ENCODE data around the gene LTA.

Gene LTA

DNA sequence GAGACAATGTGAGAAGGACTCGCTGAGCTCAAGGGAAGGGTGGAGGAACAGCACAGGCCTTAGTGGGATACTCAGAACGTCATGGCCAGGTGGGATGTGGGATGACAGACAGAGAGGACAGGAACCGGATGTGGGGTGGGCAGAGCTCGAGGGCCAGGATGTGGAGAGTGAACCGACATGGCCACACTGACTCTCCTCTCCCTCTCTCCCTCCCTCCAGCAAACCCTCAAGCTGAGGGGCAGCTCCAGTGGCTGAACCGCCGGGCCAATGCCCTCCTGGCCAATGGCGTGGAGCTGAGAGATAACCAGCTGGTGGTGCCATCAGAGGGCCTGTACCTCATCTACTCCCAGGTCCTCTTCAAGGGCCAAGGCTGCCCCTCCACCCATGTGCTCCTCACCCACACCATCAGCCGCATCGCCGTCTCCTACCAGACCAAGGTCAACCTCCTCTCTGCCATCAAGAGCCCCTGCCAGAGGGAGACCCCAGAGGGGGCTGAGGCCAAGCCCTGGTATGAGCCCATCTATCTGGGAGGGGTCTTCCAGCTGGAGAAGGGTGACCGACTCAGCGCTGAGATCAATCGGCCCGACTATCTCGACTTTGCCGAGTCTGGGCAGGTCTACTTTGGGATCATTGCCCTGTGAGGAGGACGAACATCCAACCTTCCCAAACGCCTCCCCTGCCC lies 4.9 kb downstream of the LTA start:
- no peak for DNase-seq (ENCODE audit: low read depth)
- no peak overlapping the region for H3K4me3 ChIP-seq (replicated peaks; ENCODE audit: low read depth, low read length)
- TF ChIP-seq, protein P1, sequence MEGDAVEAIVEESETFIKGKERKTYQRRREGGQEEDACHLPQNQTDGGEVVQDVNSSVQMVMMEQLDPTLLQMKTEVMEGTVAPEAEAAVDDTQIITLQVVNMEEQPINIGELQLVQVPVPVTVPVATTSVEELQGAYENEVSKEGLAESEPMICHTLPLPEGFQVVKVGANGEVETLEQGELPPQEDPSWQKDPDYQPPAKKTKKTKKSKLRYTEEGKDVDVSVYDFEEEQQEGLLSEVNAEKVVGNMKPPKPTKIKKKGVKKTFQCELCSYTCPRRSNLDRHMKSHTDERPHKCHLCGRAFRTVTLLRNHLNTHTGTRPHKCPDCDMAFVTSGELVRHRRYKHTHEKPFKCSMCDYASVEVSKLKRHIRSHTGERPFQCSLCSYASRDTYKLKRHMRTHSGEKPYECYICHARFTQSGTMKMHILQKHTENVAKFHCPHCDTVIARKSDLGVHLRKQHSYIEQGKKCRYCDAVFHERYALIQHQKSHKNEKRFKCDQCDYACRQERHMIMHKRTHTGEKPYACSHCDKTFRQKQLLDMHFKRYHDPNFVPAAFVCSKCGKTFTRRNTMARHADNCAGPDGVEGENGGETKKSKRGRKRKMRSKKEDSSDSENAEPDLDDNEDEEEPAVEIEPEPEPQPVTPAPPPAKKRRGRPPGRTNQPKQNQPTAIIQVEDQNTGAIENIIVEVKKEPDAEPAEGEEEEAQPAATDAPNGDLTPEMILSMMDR (IDR thresholded peaks at IDR 0.05; ENCODE audit: low read length, missing control alignments): no peak

DNA sequence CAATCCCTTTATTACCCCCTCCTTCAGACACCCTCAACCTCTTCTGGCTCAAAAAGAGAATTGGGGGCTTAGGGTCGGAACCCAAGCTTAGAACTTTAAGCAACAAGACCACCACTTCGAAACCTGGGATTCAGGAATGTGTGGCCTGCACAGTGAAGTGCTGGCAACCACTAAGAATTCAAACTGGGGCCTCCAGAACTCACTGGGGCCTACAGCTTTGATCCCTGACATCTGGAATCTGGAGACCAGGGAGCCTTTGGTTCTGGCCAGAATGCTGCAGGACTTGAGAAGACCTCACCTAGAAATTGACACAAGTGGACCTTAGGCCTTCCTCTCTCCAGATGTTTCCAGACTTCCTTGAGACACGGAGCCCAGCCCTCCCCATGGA lies 5.5 kb downstream of the LTA start:
- no peak overlapping the region for H3K4me3 ChIP-seq (replicated peaks; ENCODE audit: low read depth, low read length)
- TF ChIP-seq, protein P1 (IDR thresholded peaks at IDR 0.05; ENCODE audit: low read length, missing control alignments): no peak
- no peak for DNase-seq (ENCODE audit: low read depth)

DNA sequence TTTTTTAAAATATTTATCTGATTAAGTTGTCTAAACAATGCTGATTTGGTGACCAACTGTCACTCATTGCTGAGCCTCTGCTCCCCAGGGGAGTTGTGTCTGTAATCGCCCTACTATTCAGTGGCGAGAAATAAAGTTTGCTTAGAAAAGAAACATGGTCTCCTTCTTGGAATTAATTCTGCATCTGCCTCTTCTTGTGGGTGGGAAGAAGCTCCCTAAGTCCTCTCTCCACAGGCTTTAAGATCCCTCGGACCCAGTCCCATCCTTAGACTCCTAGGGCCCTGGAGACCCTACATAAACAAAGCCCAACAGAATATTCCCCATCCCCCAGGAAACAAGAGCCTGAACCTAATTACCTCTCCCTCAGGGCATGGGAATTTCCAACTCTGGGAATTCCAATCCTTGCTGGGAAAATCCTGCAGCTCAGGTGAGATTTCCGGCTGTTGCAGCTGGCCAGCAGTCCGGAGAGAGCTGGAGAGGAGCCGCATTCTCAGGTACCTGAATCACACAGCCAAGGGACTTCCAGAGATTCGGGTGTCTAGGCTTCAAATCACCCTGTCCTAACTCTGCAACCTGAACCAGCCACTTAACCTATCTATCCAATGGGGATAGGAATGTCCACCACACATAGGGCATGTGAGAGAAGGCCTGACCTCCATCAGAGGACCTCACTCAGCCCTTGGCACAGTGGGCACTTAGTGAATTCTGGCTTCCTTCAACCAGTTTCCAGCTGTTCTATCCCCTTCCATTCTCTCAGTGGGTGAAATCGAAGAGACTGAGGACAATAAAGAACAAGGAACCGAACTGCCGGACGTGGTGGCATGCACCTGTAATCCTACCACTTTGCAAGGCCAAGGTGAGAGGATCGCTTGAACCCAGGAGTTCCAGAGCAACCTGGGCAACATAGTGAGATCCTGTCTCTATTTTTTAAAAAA lies 6.4 kb downstream of the LTA start:
- TF ChIP-seq, protein P1 (IDR thresholded peaks at IDR 0.05; ENCODE audit: low read length, missing control alignments): no peak
- DNase-seq (ENCODE audit: low read depth): no peak
- H3K4me3 ChIP-seq (replicated peaks; ENCODE audit: low read depth, low read length): no peak overlapping the region

DNA sequence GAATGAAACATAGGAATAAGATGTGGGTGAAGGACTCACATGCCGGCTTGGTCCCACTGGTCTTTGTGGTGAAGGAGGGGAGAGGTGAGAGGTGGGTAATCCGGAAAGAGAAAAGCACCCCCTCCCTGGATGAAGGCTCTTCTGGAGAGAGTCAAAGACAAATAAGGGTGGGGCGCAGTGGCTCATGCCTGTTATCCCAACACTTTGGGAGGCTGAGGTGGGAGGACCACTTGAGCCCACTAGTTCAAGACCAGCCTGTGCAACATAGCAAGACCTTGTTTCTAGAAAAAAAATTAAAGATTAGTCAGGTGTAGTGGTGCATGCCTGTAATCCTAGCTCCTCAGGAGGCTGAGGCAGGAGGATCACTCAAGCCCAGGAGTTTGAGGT lies 7.0 kb downstream of the LTA start:
- DNase-seq (ENCODE audit: low read depth): no peak
- no peak overlapping the region for H3K4me3 ChIP-seq (replicated peaks; ENCODE audit: low read depth, low read length)
- TF ChIP-seq, protein P1 (IDR thresholded peaks at IDR 0.05; ENCODE audit: low read length, missing control alignments): no peak

DNA sequence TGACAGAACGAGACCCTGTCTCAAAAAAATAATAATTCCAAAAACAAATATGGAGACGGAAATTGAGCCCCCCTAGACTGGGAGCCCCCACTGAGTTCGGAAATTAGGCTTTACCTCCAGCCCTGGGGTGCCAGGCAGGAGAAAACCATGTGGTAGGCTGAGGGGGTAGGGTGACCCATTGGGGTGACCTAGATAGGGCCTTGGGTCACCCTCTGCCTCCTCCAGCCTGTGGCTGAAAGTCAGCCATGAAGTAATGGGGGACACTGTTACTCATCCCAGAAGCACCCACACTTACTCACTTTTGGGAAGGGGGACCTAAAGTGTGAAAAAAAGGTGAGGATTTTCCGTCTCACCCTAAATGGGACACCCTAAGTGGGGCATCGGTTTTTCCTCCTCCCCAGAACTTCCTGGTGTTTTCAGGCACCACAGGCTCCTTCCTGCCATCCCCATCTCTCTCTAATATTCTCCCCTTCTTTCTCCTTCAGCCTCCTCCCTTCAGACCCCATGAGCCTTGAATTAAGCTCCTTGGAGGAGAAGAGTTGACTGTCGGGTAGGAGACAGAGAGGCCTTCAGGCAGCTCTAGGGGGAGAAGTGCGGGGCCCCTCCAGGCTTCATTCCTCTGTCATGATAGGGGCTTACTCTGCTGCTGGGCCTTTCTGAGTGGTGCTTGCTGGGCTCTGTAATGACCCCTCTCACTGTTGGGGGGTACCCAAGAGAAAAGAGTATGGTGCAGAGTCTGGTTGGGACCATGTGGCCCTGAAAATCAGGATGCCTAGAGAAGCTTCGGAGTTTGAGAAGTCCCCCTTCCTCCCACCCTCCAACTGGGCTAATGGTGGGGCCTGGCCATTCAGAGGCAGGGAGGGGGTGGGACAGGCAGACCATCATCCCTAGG lies 7.7 kb downstream of the LTA start:
- no peak overlapping the region for H3K4me3 ChIP-seq (replicated peaks; ENCODE audit: low read depth, low read length)
- TF ChIP-seq, protein P1 (IDR thresholded peaks at IDR 0.05; ENCODE audit: low read length, missing control alignments): no peak
- no peak for DNase-seq (ENCODE audit: low read depth)

DNA sequence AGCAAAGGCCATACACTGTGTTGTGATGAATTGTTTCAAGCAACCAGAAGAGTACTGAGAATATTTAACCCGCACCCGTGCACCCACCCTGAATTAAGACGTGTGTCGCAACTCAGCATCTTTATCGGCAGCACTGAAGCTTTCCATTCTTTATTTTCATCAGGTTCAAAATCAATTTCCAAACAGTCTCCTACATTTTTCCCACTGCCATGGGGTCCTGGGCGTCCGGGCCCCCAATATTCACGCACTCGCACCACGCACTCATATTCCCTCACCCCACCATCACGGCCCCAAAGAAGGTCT lies 8.3 kb downstream of the LTA start:
- no peak for DNase-seq (ENCODE audit: low read depth)
- peak overlapping the region; percentile 86 for H3K4me3 ChIP-seq (replicated peaks; ENCODE audit: low read depth, low read length)
- TF ChIP-seq, protein P1 (IDR thresholded peaks at IDR 0.05; ENCODE audit: low read length, missing control alignments): no peak
